ENCODE data around the gene DCXR.

DNA sequence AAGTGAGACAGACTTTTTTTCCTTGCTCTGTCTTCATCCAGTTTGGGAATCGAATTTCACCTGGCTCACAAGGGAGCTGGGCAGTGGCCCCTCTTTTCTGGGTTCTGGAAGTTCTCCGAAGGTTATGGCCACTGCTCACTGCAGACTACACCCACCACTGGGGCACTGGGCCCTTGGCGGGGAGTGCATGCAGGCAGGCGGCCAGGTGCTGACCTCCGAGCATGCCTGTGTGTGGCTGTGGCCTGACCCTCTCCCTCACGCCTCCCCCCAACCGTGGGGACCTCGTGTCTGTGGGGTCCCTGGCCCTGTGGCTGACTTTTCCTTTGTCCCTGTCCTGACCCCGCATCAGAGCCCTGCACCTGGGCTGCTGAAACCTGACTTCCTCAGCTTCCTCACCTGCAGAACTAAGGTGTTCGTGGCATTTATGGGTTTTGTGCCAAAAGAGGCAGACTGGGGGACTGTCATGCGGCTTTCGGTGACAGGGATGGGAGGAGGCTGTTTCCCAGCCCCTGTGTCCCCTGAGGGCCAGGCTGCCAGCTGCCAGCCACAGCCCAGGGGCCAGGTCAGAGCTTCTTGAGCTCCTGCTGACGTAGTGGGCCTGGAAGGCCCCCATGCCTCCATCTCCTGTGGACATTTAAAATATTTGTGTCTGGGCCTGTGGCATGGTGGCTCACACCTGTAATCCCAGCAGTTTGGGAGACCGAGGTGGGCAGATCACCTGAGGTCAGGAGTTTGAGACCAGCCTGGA is 38.6 kb downstream of the DCXR start:
- no peak for TF ChIP-seq POLR2A (IDR thresholded peaks at IDR 0.05; ENCODE audit: low read length)
- TF ChIP-seq GATA1 (IDR thresholded peaks at IDR 0.05; ENCODE audit: low read depth, low read length), result no peak
